Activated CD8-positive, alpha-beta memory T cell treated with anti-CD3 and anti-CD28 coated beads, Interleukin-2, amount 50 U/mL, for 1 hour (primary cell): Measurements from ENCODE around the gene ANTXRL.
"Not testable (repeated sequence)": the region's sequence is repeated elsewhere in the genome, so short reads cannot be mapped to it uniquely, and the experiment has no call there.

Experiments used
- DNase-seq: peaks from one replicate; pipeline ENCODE4 v3.0.0-alpha.2; 2020; ENCODE audit errors: extremely low read depth

ANTXRL gene

GRCh38 chr10:46330894-46331293 lies 44.1 kb downstream of the ANTXRL start:
- DNase-seq = no peak

GRCh38 chr10:46365484-46365883 lies 78.7 kb downstream of the ANTXRL start:
- not testable (repeated sequence) for DNase-seq

GRCh38 chr10:46367209-46367608 lies 80.4 kb downstream of the ANTXRL start:
- not testable (repeated sequence) for DNase-seq

- DNase-seq = not testable (repeated sequence)
Observed at GRCh38 chr10:46367666-46368240, 81.0 kb downstream of the ANTXRL start.

GRCh38 chr10:46368956-46369355 lies 82.2 kb downstream of the ANTXRL start:
- not testable (repeated sequence) for DNase-seq

- DNase-seq = not testable (repeated sequence)
Observed at GRCh38 chr10:46374410-46374809, 87.6 kb downstream of the ANTXRL start.

GRCh38 chr10:46375406-46375805 lies 88.6 kb downstream of the ANTXRL start, which contains the start of gene ANXA8L1:
ANXA8L1 (plus strand) TSS chr10:46375776; CDS start chr10:46375852, 76 bp downstream.
- not testable (repeated sequence) for DNase-seq

GRCh38 chr10:46377022-46377421 lies 90.2 kb downstream of the ANTXRL start:
- DNase-seq = not testable (repeated sequence)

- DNase-seq = not testable (repeated sequence)
Observed at GRCh38 chr10:46377651-46378050, 90.9 kb downstream of the ANTXRL start.

- not testable (repeated sequence) for DNase-seq
Observed at GRCh38 chr10:46378108-46378507, 91.3 kb downstream of the ANTXRL start.

GRCh38 chr10:46379233-46379848 lies 92.5 kb downstream of the ANTXRL start:
- not testable (repeated sequence) for DNase-seq
